ENCODE data around the gene EVI5L. TPM values are rescaled to one million over a fixed set of nuclear protein-coding genes. Genes with fewer than 3 reads are reported as not detected.

Gene EVI5L
- total RNA-seq, 1 experiment from 2014 or later = 12.2 TPM

- TF ChIP-seq, protein P1, sequence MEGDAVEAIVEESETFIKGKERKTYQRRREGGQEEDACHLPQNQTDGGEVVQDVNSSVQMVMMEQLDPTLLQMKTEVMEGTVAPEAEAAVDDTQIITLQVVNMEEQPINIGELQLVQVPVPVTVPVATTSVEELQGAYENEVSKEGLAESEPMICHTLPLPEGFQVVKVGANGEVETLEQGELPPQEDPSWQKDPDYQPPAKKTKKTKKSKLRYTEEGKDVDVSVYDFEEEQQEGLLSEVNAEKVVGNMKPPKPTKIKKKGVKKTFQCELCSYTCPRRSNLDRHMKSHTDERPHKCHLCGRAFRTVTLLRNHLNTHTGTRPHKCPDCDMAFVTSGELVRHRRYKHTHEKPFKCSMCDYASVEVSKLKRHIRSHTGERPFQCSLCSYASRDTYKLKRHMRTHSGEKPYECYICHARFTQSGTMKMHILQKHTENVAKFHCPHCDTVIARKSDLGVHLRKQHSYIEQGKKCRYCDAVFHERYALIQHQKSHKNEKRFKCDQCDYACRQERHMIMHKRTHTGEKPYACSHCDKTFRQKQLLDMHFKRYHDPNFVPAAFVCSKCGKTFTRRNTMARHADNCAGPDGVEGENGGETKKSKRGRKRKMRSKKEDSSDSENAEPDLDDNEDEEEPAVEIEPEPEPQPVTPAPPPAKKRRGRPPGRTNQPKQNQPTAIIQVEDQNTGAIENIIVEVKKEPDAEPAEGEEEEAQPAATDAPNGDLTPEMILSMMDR (IDR thresholded peaks at IDR 0.05; ENCODE audit: unreplicated experiment) = no peak
- Mint-ChIP-seq H3K36me3 (ENCODE audit: insufficient read depth, unreplicated experiment) (peaks cover 15% of the 10 kb centered on the region), H3K27me3 (ENCODE audit: unreplicated experiment) (no peaks in the 10 kb centered on the region), H3K27ac (ENCODE audit: unreplicated experiment) (no peak overlapping the region), H3K4me1 (ENCODE audit: low read depth, unreplicated experiment) (no peaks in the 10 kb centered on the region), H3K9me3 (ENCODE audit: low read depth, unreplicated experiment) (no peaks in the 10 kb centered on the region), H3K4me3 (ENCODE audit: low read depth, unreplicated experiment) (no peak overlapping the region)
- CTCF ChIA-PET = interaction anchor here (0.9 kb wide), 1 partner anchor 11 kb away, joined by 3 read pairs; no protein-coding TSS in a partner anchor
- no TSS peak for BruUV-seq (replicated peaks)
- intact Hi-C loops (cut with micrococcal nuclease; ENCODE audit: unreplicated experiment) = no loop called here
- DNase-seq = no peak
These were observed 47.3 kb downstream of the EVI5L start for GRCh38 chr19:7877249-7877836.

GRCh38 chr19:7879111-7879807 is 49.2 kb downstream of the EVI5L start:
- Mint-ChIP-seq H3K27ac (ENCODE audit: unreplicated experiment) (no peak overlapping the region), H3K36me3 (ENCODE audit: insufficient read depth, unreplicated experiment) (peaks cover 5% of the 10 kb centered on the region), H3K27me3 (ENCODE audit: unreplicated experiment) (no peaks in the 10 kb centered on the region), H3K4me1 (ENCODE audit: low read depth, unreplicated experiment) (no peaks in the 10 kb centered on the region), H3K4me3 (ENCODE audit: low read depth, unreplicated experiment) (no peak overlapping the region), H3K9me3 (ENCODE audit: low read depth, unreplicated experiment) (no peaks in the 10 kb centered on the region)
- CTCF ChIA-PET = interaction anchor here (0.5 kb wide), 1 partner anchor 769 kb away, joined by 5 read pairs; no protein-coding TSS in a partner anchor
- intact Hi-C loops (cut with micrococcal nuclease; ENCODE audit: unreplicated experiment) = no loop called here
- TF ChIP-seq, protein P1 (IDR thresholded peaks at IDR 0.05; ENCODE audit: unreplicated experiment) = no peak
- no peak for DNase-seq
- BruUV-seq (replicated peaks) = no TSS peak

DNA sequence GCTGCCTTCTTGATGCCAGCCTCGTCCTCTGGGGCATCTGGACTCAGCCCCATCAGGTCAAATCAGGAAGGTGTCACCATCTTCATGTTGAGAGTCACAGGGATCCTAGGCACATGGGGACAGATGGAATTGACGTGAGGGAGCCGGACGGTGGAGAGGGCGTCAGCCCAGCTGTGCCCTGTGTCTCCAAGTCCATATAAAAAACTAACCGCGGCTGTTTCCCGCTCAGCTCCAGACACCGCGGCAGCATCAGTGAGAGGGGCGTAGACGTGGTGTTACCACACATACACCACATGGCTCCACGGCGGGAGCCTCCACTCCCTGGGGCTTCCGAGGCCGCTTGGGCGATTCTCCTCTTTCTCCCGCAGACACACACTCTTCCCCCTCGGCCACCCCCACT is 49.8 kb downstream of the EVI5L start:
- no TSS peak for BruUV-seq (replicated peaks)

DNA sequence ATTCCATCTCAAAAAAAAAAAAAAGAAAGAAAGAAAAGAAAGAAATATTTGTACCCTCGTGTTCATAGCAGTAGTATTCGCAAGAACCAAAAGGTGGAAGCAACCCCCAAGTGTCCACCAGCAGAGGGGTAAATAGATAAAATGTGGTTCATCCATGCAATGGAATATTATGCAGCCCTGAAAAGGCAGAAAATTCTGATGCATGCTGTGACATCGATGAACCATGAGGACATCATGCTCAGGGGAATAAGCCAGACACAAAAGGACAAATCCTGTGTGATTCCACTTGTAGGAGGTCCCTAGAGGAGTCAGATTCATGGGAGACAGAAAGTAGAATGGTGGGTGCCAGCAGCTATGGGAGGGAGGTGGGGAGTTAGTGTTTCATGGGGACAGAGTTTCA is 51.9 kb downstream of the EVI5L start:
- TF ChIP-seq, protein P1 (IDR thresholded peaks at IDR 0.05; ENCODE audit: unreplicated experiment) = no peak
- no peaks in the 10 kb centered on the region for H3K27me3 Mint-ChIP-seq (ENCODE audit: unreplicated experiment)
- DNase-seq = no peak
- H3K4me3 Mint-ChIP-seq (ENCODE audit: low read depth, unreplicated experiment) = no peak overlapping the region
- no peak overlapping the region for H3K27ac Mint-ChIP-seq (ENCODE audit: unreplicated experiment)
- no peaks in the 10 kb centered on the region for H3K9me3 Mint-ChIP-seq (ENCODE audit: low read depth, unreplicated experiment)
- H3K4me1 Mint-ChIP-seq (ENCODE audit: low read depth, unreplicated experiment) = no peaks in the 10 kb centered on the region
- H3K36me3 Mint-ChIP-seq (ENCODE audit: insufficient read depth, unreplicated experiment) = no peaks in the 10 kb centered on the region
- no TSS peak for BruUV-seq (replicated peaks)
- CTCF ChIA-PET = no interaction called here
- intact Hi-C loops (cut with micrococcal nuclease; ENCODE audit: unreplicated experiment) = no loop called here

More for the DNA sequence above, 49.8 kb downstream of the EVI5L start:
- no peaks in the 10 kb centered on the region for H3K4me1 Mint-ChIP-seq (ENCODE audit: low read depth, unreplicated experiment)
- DNase-seq = no peak
- TF ChIP-seq, protein P1 (IDR thresholded peaks at IDR 0.05; ENCODE audit: unreplicated experiment) = no peak
- no peaks in the 10 kb centered on the region for H3K27me3 Mint-ChIP-seq (ENCODE audit: unreplicated experiment)
- H3K27ac Mint-ChIP-seq (ENCODE audit: unreplicated experiment) = no peak overlapping the region
- intact Hi-C loops (cut with micrococcal nuclease; ENCODE audit: unreplicated experiment) = no loop called here
- no peaks in the 10 kb centered on the region for H3K9me3 Mint-ChIP-seq (ENCODE audit: low read depth, unreplicated experiment)
- H3K36me3 Mint-ChIP-seq (ENCODE audit: insufficient read depth, unreplicated experiment) = no peaks in the 10 kb centered on the region
- no peak overlapping the region for H3K4me3 Mint-ChIP-seq (ENCODE audit: low read depth, unreplicated experiment)
- CTCF ChIA-PET = interaction anchor here (0.5 kb wide), 1 partner anchor 768 kb away, joined by 5 read pairs; no protein-coding TSS in a partner anchor
